Neural crest cell (in vitro differentiated cells): Measurements from ENCODE around the gene CALM3. TPM values are rescaled to one million over a fixed set of nuclear protein-coding genes. Genes with fewer than 3 reads are reported as not detected.

Experiments
- DNase-seq: peaks from one replicate; pipeline ENCODE4 v3.0.0; 2021; ENCODE audit warnings: low read depth, mixed read lengths, low spot score
- H3K27ac Mint-ChIP-seq: one replicate; pipeline ENCODE4 v1.8.0; 2021; ENCODE audit warnings: mild to moderate bottlenecking, mixed read lengths; ENCODE audit not compliant: unreplicated experiment
- H3K27me3 Mint-ChIP-seq: 2 replicates; pipeline ENCODE4 v1.8.0; 2021; ENCODE audit warnings: low read depth, mild to moderate bottlenecking, mixed read lengths
- H3K36me3 Mint-ChIP-seq: 2 replicates; pipeline ENCODE4 v1.8.0; 2021; ENCODE audit warnings: low read depth, mild to moderate bottlenecking, mixed read lengths
- H3K4me1 Mint-ChIP-seq: 2 replicates; pipeline ENCODE4 v1.8.0; 2021; ENCODE audit warnings: mixed read lengths
- H3K4me3 Mint-ChIP-seq: one replicate; pipeline ENCODE4 v1.8.0; 2021; ENCODE audit warnings: mild to moderate bottlenecking, mixed read lengths
- H3K9me3 Mint-ChIP-seq: 2 replicates; pipeline ENCODE4 v1.8.0; 2021; ENCODE audit warnings: mixed read lengths
- total RNA-seq: library from RNA; stranded (reverse); gene quantifications from 2 replicates; pipeline ENCODE4 v1.2.1, GENCODE V29; 2021
- TF ChIP-seq, protein P1 (sequence below): fragments of 200-600 bp; sonication (generic); conservative IDR thresholded peaks from 2 replicates; pipeline ENCODE4 v1.5.0; 2021; ENCODE audit warnings: antibody characterized with exemption, mild to moderate bottlenecking

CALM3 gene
- total RNA-seq, 1 donor from 2014 or later = 436 TPM

DNA sequence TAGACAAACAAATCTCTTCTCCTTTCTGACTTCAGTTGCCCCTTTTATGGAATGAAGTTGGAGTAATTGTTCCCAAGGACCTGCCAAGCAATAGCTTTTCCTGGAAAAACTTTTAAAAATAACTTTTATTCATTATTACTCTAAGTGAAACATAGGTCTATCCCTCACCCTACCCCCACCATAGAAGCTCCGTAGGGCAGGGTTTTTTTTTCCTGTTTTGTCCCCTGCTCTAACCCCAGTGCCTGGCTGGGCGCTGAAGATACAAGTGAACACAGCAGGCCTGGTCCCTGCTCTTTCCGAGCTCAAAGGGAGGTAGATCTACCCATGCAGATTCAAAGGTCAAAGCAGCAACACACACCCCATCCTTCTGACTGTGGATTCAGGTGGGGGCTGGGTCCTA lies 43.6 kb downstream of the CALM3 start:
- H3K9me3 Mint-ChIP-seq = peaks cover 5% of the 10 kb centered on the region
- peaks cover 5% of the 10 kb centered on the region for H3K4me1 Mint-ChIP-seq
- TF ChIP-seq, protein P1, sequence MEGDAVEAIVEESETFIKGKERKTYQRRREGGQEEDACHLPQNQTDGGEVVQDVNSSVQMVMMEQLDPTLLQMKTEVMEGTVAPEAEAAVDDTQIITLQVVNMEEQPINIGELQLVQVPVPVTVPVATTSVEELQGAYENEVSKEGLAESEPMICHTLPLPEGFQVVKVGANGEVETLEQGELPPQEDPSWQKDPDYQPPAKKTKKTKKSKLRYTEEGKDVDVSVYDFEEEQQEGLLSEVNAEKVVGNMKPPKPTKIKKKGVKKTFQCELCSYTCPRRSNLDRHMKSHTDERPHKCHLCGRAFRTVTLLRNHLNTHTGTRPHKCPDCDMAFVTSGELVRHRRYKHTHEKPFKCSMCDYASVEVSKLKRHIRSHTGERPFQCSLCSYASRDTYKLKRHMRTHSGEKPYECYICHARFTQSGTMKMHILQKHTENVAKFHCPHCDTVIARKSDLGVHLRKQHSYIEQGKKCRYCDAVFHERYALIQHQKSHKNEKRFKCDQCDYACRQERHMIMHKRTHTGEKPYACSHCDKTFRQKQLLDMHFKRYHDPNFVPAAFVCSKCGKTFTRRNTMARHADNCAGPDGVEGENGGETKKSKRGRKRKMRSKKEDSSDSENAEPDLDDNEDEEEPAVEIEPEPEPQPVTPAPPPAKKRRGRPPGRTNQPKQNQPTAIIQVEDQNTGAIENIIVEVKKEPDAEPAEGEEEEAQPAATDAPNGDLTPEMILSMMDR = no peak
- H3K27me3 Mint-ChIP-seq = peaks cover 78% of the 10 kb centered on the region
- H3K27ac Mint-ChIP-seq = no peak overlapping the region
- DNase-seq = no peak
- peaks cover 10% of the 10 kb centered on the region for H3K36me3 Mint-ChIP-seq
- no peak overlapping the region for H3K4me3 Mint-ChIP-seq

DNA sequence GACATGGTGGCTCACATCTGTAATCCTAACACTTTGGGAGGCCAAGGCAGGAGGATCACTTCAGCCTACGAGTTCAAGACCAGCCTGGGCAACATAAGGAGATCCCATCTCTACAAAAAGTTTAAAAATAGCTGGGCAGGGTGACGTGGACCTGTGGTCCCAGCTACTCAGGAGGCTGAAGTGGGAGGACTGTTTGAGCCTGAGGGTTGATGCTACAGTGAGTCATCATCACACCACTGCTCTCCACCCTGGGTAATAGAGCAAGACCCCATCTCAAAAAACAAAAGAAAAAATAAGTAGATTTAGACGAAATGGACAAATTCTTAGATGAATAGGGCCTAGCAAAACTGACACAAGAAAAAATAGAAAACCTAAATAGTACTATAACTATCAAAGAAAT lies 45.3 kb downstream of the CALM3 start:
- TF ChIP-seq, protein P1 = no peak
- Mint-ChIP-seq H3K27ac (no peak overlapping the region), H3K4me1 (peaks cover 9% of the 10 kb centered on the region), H3K9me3 (peaks cover 5% of the 10 kb centered on the region), H3K4me3 (no peak overlapping the region), H3K27me3 (peaks cover 79% of the 10 kb centered on the region), H3K36me3 (peaks cover 18% of the 10 kb centered on the region)
- DNase-seq = no peak

DNA sequence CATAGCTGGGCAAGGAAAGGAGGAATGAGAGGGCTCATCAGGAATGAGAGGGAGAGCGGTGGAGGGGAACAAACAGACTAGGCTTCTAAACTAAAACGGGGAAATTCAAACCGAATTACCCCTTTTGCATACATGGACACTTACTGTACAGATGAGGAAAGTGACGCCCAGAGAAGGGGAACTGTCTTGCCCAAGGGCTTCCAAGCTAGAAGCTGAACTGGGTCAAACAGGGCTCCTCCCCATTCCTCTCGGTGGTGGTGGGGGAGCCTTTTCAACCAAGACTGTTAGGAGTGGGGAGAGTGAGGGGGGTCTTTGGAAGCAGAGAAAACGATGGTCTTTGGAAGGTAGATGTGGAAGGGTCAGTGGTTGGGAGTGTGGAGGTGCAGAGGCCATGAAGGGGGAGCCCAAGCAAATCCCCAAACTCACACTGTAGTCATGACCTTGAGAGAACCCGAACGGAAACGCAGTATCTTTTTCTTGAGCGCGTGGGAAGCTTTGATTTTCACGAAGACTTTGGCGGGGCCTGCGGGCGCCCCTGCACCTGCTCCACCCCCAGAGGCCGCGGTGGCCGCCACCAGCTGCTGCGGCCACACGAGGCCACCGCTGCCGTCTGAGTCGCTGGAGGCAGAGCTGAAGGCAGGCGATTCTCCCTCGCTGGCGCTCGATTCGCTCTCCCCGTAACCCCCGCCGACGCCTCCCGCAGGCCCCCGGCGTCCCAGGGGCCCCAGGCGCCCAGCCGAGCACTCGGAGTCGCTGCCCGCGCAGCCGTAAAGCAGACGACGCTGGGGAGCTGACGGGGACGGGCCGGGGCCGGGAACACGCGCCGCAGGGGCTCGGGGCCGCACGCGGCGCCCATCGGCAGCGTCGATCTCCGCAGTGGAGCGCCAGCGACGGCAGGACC lies 47.2 kb downstream of the CALM3 start:
- no peak overlapping the region for H3K27ac Mint-ChIP-seq
- peaks cover 73% of the 10 kb centered on the region for H3K27me3 Mint-ChIP-seq
- no peak for DNase-seq
- peak overlapping the region; percentile 61 for H3K4me3 Mint-ChIP-seq
- H3K36me3 Mint-ChIP-seq = peaks cover 18% of the 10 kb centered on the region
- H3K4me1 Mint-ChIP-seq = peaks cover 9% of the 10 kb centered on the region
- TF ChIP-seq, protein P1 = no peak
- H3K9me3 Mint-ChIP-seq = peaks cover 5% of the 10 kb centered on the region

DNA sequence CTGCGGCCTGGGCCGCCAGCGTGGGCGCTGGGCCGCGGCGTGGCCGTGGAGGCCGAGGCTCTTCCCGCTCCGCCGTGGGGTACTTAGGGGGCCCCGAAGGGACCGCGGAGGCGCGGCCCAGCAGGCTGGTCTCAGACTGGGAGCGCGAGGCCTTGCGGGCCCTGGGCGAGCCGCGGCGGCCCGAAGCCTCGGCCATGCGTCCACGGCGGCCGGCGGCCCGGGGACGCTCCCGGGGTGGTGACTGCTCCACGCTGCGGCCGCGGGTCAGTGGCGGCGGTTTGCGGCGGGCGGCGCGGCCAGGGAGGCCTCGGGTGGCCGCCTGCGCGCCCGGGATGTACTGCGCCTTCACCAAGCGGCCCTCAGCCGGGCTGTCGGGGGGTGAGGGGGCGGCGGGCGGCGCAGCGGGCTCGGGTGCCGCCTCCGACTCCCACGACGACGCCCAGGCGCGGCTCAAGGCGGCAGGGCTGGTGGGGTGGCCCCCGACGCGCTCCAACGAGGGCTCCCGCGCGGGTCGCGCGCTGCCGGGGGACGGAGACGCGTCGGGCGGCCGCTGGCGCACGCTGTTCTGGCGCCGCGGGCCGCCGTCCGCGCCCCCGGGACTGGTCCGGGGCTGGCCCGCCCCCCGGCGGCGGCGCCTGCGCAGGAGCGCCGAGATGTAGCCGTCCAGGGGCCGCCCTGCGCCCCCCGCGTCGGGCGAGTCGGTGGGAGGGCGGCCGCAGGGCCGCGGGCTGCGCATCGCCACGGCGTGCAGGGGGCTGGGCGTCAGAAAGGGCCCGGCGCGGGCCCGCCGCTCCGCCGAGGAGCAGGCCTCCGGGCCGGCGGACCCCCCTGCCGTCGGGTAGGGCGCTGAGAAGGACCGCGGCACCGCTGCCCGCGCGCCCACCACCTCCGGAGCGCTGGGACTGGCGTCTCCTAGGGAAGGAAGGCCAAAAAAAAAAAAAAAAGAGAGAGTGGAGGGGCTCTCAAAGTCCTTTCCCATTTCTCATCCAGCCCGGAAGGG lies 48.1 kb downstream of the CALM3 start:
- Mint-ChIP-seq H3K36me3 (peaks cover 18% of the 10 kb centered on the region), H3K27ac (no peak overlapping the region), H3K4me3 (no peak overlapping the region), H3K27me3 (peaks cover 71% of the 10 kb centered on the region), H3K9me3 (peaks cover 5% of the 10 kb centered on the region), H3K4me1 (peaks cover 16% of the 10 kb centered on the region)
- DNase-seq = no peak
- TF ChIP-seq, protein P1 = no peak

DNA sequence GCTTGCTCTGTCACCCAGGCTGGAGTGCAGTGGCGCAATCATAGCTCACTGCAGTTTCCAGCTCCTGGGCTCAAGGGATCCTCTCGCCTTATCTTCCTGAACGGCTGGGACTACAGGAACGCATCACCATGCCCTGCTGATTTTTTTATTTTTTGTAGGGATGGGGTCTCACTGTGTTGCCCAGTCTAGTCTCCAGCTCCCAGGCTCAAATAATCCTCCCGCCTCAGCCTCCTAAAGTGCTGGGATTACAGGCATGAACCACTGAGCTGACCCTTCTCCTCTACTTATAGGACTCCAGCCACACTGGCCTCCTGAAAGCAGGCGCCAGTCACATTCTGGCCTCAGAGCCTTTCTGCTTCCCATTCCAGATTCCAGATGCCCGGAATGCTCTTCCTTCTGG lies 49.3 kb downstream of the CALM3 start:
- Mint-ChIP-seq H3K27ac (no peak overlapping the region), H3K4me3 (peak overlapping the region; percentile 45), H3K27me3 (peaks cover 65% of the 10 kb centered on the region), H3K9me3 (peaks cover 5% of the 10 kb centered on the region), H3K4me1 (peaks cover 27% of the 10 kb centered on the region), H3K36me3 (peaks cover 18% of the 10 kb centered on the region)
- TF ChIP-seq, protein P1 = no peak
- DNase-seq = no peak
